Stimulated activated CD4-positive, alpha-beta T cell treated with anti-CD3 and anti-CD28 coated beads, Interleukin-1b, Interleukin-23, amount 100 ng/mL, for 1 hour (primary cell): Measurements from ENCODE around the gene FAM227A.
"Not testable (repeated sequence)": the region's sequence is repeated elsewhere in the genome, so short reads cannot be mapped to it uniquely, and the experiment has no call there.

Source experiments
- DNase-seq, 2 donors: peaks; one replicate each; pipeline ENCODE4 v3.0.0-alpha.2; 2020; ENCODE audit warnings: low read depth in 2 of 2

The FAM227A gene

GRCh38 chr22:38611559-38611958 lies 44.6 kb downstream of the FAM227A start:
- DNase-seq, result no peak

GRCh38 chr22:38610234-38610633 lies 46.0 kb downstream of the FAM227A start:
- DNase-seq, result no peak

GRCh38 chr22:38608992-38609750 lies 47.0 kb downstream of the FAM227A start:
- no peak for DNase-seq

GRCh38 chr22:38607680-38608079 lies 48.5 kb downstream of the FAM227A start:
- DNase-seq, result no peak

- DNase-seq, result no peak
Measured at GRCh38 chr22:38602166-38602565, 54.0 kb downstream of the FAM227A start.

GRCh38 chr22:38601221-38601764 lies 54.9 kb downstream of the FAM227A start:
- no peak for DNase-seq

- no peak for DNase-seq
Measured at GRCh38 chr22:38599466-38599865, 56.7 kb downstream of the FAM227A start.

GRCh38 chr22:38582923-38583322 lies 73.3 kb downstream of the FAM227A start:
- not testable (repeated sequence) for DNase-seq

GRCh38 chr22:38578505-38578904 lies 77.7 kb downstream of the FAM227A start:
- DNase-seq, result no peak

- DNase-seq, result no peak
Measured at GRCh38 chr22:38572065-38572464, 84.1 kb downstream of the FAM227A start.

GRCh38 chr22:38570779-38571364 lies 85.3 kb downstream of the FAM227A start:
- no peak for DNase-seq

- DNase-seq, result peak; percentile 93 to 99
Measured at GRCh38 chr22:38569972-38570778, 86.0 kb downstream of the FAM227A start, which contains the start of gene DMC1. Gene DMC1, minus strand, starts transcription at chr22:38570183. Its CDS starts 1,927 bp downstream, at chr22:38568256.

- no peak for DNase-seq
Measured at GRCh38 chr22:38569181-38569971, 86.8 kb downstream of the FAM227A start.

- DNase-seq, result no peak
Measured at GRCh38 chr22:38567531-38568285, 88.5 kb downstream of the FAM227A start.

- DNase-seq, result no peak
Measured at GRCh38 chr22:38566726-38567504, 89.3 kb downstream of the FAM227A start.

- DNase-seq, result no peak
Measured at GRCh38 chr22:38565441-38565840, 90.8 kb downstream of the FAM227A start.

- no peak for DNase-seq
Measured at GRCh38 chr22:38564669-38565068, 91.5 kb downstream of the FAM227A start.

- DNase-seq, result no peak
Measured at GRCh38 chr22:38554281-38554680, 101.9 kb downstream of the FAM227A start.

GRCh38 chr22:38549101-38549894 lies 106.9 kb downstream of the FAM227A start:
- no peak for DNase-seq
